SK-N-SH treated with all-trans-retinoic acid at 6 μM for 48 hours (cell line): Measurements from ENCODE around the gene FMOD.

Experiments
- ATAC-seq: fragments of 200-7000 bp; cut with Tn5 transposase; 3 replicates; pipeline ENCODE4 v1.9.1; 2020; ENCODE audit warnings: mild to moderate bottlenecking, moderate library complexity
- ARNTL ChIP-seq: fragments of 450-650 bp; formaldehyde crosslinking; IDR thresholded peaks from 2 replicates; pipeline ENCODE4 v1.5.0; 2020; ENCODE audit warnings: low read depth, mild to moderate bottlenecking, moderate library complexity, borderline replicate concordance
- BACH2 ChIP-seq: fragments of 250-450 bp; sonication (Bioruptor Pico); IDR thresholded peaks from 2 replicates; pipeline ENCODE4 v1.9.0; 2021; ENCODE audit warnings: mild to moderate bottlenecking, borderline replicate concordance
- CREB5 ChIP-seq: fragments of 250-450 bp; sonication (Bioruptor Pico); IDR thresholded peaks from 2 replicates; pipeline ENCODE4 v1.5.1; 2020; ENCODE audit warnings: low read depth, mild to moderate bottlenecking, moderate library complexity
- CSRNP3 ChIP-seq: fragments of 250-450 bp; sonication (Bioruptor Pico); IDR thresholded peaks from 2 replicates; pipeline ENCODE4 v1.5.1; 2021; ENCODE audit warnings: mild to moderate bottlenecking, moderate library complexity
- GLIS3 ChIP-seq: fragments of 250-450 bp; sonication (Bioruptor Pico); IDR thresholded peaks from 2 replicates; pipeline ENCODE4 v1.5.0; 2020; ENCODE audit warnings: mild to moderate bottlenecking, moderate library complexity
- ISL1 ChIP-seq: fragments of 250-450 bp; sonication (Bioruptor Pico); IDR thresholded peaks from 2 replicates; pipeline ENCODE4 v2.1.2; 2022; ENCODE audit warnings: mild to moderate bottlenecking, moderate library complexity
- OSR1 ChIP-seq: fragments of 250-450 bp; sonication (Bioruptor Pico); IDR thresholded peaks from 2 replicates; pipeline ENCODE4 v1.8.0; 2022; ENCODE audit warnings: moderate library complexity, mild to moderate bottlenecking, inconsistent platforms
- PATZ1 ChIP-seq: fragments of 250-450 bp; sonication (Bioruptor Pico); IDR thresholded peaks from 2 replicates; pipeline ENCODE4 v1.8.0; 2020; ENCODE audit warnings: mild to moderate bottlenecking, moderate library complexity, borderline replicate concordance
- POU6F1 ChIP-seq: fragments of 250-450 bp; sonication (Bioruptor Pico); IDR thresholded peaks from 2 replicates; pipeline ENCODE4 v1.8.0; 2021; ENCODE audit warnings: low read depth, mild to moderate bottlenecking, moderate library complexity, borderline replicate concordance
- PPARA ChIP-seq: fragments of 250-450 bp; sonication (Bioruptor Pico); IDR thresholded peaks from 2 replicates; pipeline ENCODE4 v1.5.0; 2020; ENCODE audit warnings: mild to moderate bottlenecking, borderline replicate concordance
- RARB ChIP-seq: fragments of 250-450 bp; sonication (Bioruptor Pico); IDR thresholded peaks from 2 replicates; pipeline ENCODE4 v1.8.0; 2021; ENCODE audit warnings: mild to moderate bottlenecking, moderate library complexity
- SNAI2 ChIP-seq: fragments of 250-450 bp; sonication (Bioruptor Pico); IDR thresholded peaks from 2 replicates; pipeline ENCODE4 v1.5.0; 2020; ENCODE audit warnings: mild to moderate bottlenecking, moderate library complexity
- TCF4 ChIP-seq: fragments of 250-450 bp; sonication (Bioruptor Pico); IDR thresholded peaks from 2 replicates; pipeline ENCODE4 v1.8.0; 2021; ENCODE audit warnings: mild to moderate bottlenecking, moderate library complexity, borderline replicate concordance
- TOX ChIP-seq: fragments of 250-450 bp; sonication (Bioruptor Pico); IDR thresholded peaks from 2 replicates; pipeline ENCODE4 v1.8.0; 2021; ENCODE audit warnings: mild to moderate bottlenecking, moderate library complexity, borderline replicate concordance
- TSHZ2 ChIP-seq: fragments of 250-450 bp; sonication (Bioruptor Pico); IDR thresholded peaks from 2 replicates; pipeline ENCODE4 v1.5.0; 2020; ENCODE audit warnings: mild to moderate bottlenecking, moderate library complexity
- ZC3H10 ChIP-seq: fragments of 250-450 bp; sonication (Bioruptor Pico); IDR thresholded peaks from 2 replicates; pipeline ENCODE4 v1.5.1; 2021; ENCODE audit warnings: mild to moderate bottlenecking, moderate library complexity
- ZFP3 ChIP-seq: fragments of 250-450 bp; sonication (Bioruptor Pico); IDR thresholded peaks from 2 replicates; pipeline ENCODE4 v1.5.0; 2020; ENCODE audit warnings: mild to moderate bottlenecking, moderate library complexity
- ZFP30 ChIP-seq: fragments of 450-650 bp; formaldehyde crosslinking; IDR thresholded peaks from 2 replicates; pipeline ENCODE4 v1.5.0; 2022; ENCODE audit warnings: mild to moderate bottlenecking, moderate library complexity
- ZNF565 ChIP-seq: fragments of 450-650 bp; formaldehyde crosslinking; conservative IDR thresholded peaks from 2 replicates; pipeline ENCODE4 v1.5.0; 2020; ENCODE audit warnings: low read depth, mild to moderate bottlenecking, moderate library complexity
- ZNF70 ChIP-seq: fragments of 450-650 bp; formaldehyde crosslinking; IDR thresholded peaks from 2 replicates; pipeline ENCODE4 v1.5.0; 2020; ENCODE audit warnings: mild to moderate bottlenecking, moderate library complexity
- ZNF8 ChIP-seq: fragments of 450-650 bp; formaldehyde crosslinking; IDR thresholded peaks from 2 replicates; pipeline ENCODE4 v1.5.0; 2020; ENCODE audit warnings: mild to moderate bottlenecking, moderate library complexity

Gene FMOD

GRCh38 chr1:203379825-203380224, 28.9 kb upstream of the FMOD start (continued):
- TF ChIP-seq CREB5 (CRISPR knock-in tag) (no peak), ZNF8 (CRISPR knock-in tag) (no peak), ZFP30 (CRISPR knock-in tag) (no peak), PPARA (CRISPR knock-in tag) (no peak), TOX (CRISPR knock-in tag) (no peak), BACH2 (no peak), ZNF565 (CRISPR knock-in tag) (no peak), OSR1 (CRISPR knock-in tag) (no peak), GLIS3 (no peak), ZNF70 (no peak)
- TF ChIP-seq, all 23 proteins: peak for 0

GRCh38 chr1:203378556-203379245, 27.8 kb upstream of the FMOD start:
- TF ChIP-seq ISL1: no peak
- ATAC-seq: no peak

GRCh38 chr1:203373991-203374390, 23.1 kb upstream of the FMOD start:
- TF ChIP-seq TCF4 (CRISPR knock-in tag) (no peak), SNAI2 (CRISPR knock-in tag) (no peak), POU6F1 (CRISPR knock-in tag) (no peak), ZNF8 (CRISPR knock-in tag) (no peak), ZFP3 (CRISPR knock-in tag) (no peak), OSR1 (CRISPR knock-in tag) (no peak)
- ATAC-seq: no peak

- no peak for ATAC-seq
- TF ChIP-seq PPARA (CRISPR knock-in tag) (no peak), TCF4 (CRISPR knock-in tag) (no peak), ARNTL (CRISPR knock-in tag) (no peak), OSR1 (CRISPR knock-in tag) (no peak), RARB (CRISPR knock-in tag) (no peak), ZNF8 (CRISPR knock-in tag) (no peak), TSHZ2 (CRISPR knock-in tag) (no peak), ZNF565 (CRISPR knock-in tag) (no peak), POU6F1 (CRISPR knock-in tag) (no peak), ZFP30 (CRISPR knock-in tag) (no peak), BACH2 (no peak), ZFP3 (CRISPR knock-in tag) (no peak), CSRNP3 (CRISPR knock-in tag) (no peak), GLIS3 (no peak), ZC3H10 (no peak), PATZ1 (CRISPR knock-in tag) (no peak), ZNF70 (no peak)
These were observed 22.1 kb upstream of the FMOD start for GRCh38 chr1:203373002-203373401.
